ENCODE data around the gene ILDR2.

DNA sequence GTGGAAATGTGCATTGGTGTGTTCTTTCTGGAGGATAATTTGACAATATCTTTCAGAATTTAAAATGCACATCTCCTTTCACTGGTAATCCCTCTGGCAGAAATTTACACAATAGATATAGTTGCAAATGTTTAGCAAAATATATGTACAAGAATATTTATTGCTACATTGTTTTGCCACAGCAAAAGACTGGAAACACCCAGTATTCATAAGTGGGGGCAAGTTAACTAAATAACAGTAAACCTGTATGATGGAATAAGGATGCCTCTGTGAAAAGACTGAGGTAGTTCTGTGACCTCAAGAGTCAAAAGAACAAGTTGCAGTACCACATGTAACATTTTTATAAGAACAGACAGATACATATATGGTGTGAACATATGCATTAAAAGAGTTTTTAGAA is 85.6 kb downstream of the ILDR2 start:
- TF ChIP-seq, protein P1, sequence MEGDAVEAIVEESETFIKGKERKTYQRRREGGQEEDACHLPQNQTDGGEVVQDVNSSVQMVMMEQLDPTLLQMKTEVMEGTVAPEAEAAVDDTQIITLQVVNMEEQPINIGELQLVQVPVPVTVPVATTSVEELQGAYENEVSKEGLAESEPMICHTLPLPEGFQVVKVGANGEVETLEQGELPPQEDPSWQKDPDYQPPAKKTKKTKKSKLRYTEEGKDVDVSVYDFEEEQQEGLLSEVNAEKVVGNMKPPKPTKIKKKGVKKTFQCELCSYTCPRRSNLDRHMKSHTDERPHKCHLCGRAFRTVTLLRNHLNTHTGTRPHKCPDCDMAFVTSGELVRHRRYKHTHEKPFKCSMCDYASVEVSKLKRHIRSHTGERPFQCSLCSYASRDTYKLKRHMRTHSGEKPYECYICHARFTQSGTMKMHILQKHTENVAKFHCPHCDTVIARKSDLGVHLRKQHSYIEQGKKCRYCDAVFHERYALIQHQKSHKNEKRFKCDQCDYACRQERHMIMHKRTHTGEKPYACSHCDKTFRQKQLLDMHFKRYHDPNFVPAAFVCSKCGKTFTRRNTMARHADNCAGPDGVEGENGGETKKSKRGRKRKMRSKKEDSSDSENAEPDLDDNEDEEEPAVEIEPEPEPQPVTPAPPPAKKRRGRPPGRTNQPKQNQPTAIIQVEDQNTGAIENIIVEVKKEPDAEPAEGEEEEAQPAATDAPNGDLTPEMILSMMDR (conservative IDR thresholded peaks at IDR 0.05; ENCODE audit: low read length) = no peak
- TF ChIP-seq EZH2phosphoT487 (IDR thresholded peaks at IDR 0.05; ENCODE audit: borderline replicate concordance) = no peak
